Activated CD4-positive, CD25-positive, alpha-beta regulatory T cell (primary cell): ENCODE measurements around the gene CHST10.

Source experiments
- DNase-seq, 4 experiments: peaks; one replicate each; lab custom pipeline; 2025; lab: John Stamatoyannopoulos, UW

CHST10 gene

DNA sequence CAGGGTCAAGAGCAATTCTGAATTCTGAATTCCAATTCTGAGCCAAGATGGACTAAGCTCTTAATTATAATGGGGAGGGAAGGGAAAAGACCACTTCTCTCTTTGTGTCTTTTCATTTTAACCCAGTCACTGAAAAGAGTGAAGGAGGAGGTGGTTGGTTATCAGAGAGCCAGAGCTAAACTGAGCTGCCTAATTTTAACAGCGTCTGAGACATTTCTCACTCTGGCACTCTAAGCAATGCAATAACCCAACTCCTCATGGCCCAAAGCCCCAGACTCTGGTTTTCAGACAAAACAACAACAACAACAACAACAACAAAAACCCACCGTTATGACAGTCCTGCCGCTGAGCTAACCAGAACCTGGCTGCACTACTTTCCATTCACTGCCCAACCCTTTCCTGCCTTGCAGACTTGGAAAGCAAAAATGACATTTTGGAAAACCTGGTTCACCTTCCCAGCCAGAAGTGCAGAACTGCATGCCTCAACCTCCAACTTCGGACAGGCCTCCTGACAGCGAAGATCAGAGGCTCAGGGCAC lies 1.0 kb downstream of the CHST10 start:
- no peak for DNase-seq

DNA sequence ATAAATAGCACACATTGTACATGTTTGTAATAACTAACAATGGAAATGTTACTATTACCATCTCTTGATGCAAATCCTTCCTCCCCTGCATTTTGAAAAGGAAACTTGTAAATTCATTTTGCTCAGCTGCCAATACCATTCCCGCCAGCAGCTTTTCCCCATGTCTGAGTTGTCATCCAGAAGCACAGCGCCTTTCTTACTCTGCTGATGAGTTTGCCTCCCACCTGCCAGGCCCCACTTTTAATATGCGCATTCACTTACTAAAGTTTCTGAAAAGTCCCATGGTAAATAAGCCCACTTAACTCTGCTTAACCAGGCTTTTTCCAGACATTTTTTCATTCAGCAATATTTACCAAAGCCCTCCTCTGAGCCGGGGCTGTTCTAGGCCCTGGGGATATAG lies 3.9 kb downstream of the CHST10 start:
- DNase-seq = no peak

DNA sequence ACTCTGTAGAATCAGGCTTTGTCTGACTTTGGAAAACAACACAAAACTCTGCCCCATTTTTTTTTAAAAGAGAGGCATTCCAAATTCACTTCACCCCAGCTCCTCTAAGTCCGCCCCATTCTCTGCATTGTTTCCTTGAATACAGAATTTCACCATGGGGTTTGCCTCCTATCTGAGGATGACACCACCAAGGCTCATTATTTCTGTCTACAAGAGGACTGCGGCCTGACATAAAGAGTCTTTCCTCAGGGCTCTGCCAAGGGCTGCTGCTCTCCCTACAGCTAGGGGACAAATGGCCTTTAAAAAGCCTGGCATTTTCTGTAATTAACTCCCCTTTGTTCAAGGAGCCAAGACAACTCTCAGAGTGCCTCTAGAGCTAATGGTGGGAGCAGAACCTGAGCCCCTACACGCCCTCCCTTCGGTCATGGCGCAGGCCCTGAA lies 4.6 kb downstream of the CHST10 start:
- no peak for DNase-seq

DNA sequence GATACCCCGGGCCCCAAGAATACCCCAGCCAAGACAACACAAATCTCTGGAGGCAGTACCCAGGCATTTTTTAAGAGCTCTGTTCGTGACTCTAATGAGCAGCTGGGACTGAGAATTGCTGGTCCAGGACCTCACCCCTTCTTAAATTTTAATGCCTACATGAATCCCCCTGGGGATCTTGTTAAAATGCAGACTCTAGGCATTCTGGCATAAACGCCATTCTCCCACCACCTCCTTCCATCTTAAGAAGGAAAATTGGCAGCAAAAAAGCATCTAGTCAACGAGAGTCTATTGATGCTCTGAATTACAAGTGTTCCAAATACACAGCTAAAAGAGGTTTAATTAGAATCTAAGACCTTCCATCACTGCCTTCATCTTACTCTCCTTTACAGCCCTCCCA lies 5.0 kb downstream of the CHST10 start:
- no peak for DNase-seq

DNA sequence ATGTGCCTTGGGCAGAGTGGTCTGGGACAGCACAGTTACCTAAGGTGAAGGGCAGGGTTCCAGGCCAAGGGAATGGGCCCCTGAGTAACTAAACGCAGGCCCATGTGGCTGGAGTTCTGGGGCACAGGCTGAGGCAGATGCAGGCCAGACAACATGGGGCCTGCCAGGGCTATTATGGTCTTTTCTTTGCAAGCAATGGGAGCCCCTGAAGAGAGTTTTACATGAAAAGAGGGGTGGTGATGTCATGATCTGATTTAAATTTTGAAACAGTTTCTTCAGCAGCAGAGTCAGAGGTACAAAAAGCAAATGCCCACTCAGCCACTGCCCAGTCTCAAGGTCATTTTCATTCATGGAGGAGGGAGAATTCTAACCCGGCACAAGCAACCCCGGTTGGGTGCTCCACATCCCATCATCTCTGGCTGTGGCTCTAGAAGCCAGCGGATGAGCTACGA lies 5.6 kb downstream of the CHST10 start:
- no peak for DNase-seq

DNA sequence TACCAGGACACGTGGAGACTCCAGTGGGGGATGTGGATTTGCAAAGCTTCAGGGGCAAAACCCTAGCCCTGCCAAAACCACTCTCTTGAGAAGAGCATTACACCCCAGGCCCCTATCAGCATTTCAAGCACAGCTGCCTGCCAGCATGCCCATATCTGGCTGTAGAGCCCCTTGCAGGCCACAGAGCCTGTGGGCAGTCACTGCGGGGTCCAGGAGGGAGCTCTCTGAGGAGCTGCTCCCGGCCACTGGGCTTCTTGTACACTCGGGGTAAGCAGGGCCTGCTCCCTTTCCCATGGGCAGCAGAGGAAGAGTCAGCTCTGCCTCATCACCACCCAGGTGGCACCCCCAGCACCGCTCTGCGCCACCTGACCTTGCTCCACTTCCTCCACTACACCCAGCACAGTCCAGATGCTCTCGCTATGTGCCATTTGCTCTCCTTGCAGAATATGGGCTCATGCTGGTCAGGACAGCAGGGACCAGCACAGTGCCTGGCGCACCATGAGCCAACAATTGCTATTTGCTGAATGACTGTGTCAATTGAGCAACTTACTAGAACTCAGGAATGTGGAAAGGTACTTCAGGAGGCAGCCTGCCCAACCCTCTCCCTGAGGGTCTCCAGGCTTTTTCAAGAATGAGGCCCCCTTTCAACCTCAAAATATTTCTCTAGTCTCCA lies 7.4 kb downstream of the CHST10 start:
- DNase-seq = no peak

DNA sequence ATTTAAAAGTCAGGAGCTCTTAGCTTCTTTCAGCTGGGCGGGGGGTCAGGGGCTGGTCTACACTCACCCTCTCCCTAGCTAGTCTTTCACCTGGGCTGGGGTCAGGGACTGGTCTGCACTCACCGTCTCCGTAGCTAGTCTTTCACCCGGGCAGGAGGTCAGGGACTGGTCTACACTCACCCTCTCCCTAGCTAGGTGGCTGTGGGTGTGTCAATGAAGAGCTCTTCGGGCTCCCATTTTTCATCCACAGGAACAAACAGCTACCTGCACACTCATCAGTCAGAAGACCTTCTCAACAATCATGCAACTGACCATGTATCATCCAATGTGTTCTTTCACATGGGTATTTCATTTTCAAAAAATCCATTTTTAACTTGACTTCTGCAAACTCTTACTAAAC lies 8.0 kb downstream of the CHST10 start:
- DNase-seq = no peak

DNA sequence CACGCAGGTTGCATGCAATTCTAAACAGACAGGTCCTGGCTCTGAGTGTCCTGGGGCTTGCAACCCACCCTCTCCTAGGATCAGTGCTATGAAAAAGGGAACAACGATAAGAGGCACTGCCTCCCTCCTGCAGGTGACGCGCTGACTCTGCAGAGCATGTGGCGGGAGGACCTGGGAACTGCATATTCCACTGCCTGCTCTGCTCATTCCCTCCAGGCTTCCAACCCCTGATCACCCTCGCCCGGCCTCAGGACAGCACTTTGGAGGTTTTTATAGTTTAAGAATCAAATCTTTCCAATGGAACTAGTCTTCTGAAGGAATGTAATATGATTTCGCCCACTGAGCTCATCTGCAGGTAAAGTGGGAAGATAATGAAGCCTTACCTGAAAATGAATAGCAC lies 8.5 kb downstream of the CHST10 start:
- DNase-seq = no peak

DNA sequence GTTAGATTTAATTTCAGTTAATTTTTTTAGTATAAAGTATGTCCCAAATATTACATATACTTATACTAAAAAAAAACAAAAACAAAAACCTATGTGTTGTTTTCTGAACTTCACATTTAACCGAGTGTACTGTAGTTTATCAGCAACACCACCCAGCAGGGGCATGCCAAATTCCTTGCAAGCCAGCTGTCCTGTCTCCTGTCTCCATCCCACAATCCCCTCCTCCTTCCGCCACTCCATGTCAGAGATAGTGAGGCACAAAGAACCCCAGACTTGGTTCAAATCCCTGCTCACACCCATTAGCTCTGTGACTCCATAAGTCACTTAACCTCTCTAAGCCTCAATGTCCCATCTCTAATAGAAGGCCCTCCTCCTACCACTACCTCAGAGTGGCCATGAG lies 9.4 kb downstream of the CHST10 start:
- no peak for DNase-seq

DNA sequence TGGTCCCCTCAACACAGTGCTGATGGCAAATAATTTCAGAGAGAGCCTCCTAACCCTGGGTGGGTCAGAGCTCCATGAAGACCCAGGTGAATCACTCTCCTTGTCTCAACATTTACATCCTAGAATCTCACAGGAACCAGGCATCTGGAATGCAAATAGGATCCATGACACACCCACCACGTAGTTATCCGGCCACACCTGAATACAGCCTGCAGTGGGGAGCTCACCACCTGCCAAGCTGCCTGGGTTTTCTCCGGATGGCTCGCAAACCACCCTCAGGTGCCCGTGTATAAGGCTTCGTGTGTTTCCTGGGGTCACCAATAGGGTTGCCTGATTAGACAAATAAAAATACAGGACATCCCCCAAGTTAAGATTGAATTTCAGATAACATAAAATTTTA lies 9.9 kb downstream of the CHST10 start:
- no peak for DNase-seq

DNA sequence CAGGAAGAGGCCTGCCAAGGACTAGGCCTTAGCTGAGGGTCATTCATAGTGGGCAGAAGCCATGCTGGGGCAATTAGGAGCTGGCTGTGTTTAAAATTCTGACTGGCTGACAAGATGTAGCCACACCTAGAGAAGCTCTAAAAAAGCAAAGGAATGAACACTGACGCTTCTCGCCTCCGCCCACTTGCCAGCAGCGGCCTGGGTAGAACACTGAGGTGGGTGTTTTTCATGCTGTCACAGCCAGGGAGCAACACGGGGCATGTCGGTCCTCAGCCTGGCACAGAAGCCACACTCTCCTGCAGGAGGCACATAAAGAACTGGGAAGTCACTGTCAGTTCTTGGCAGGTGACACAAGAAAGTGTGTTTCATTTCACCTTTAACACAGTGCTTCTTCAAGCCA lies 10.4 kb downstream of the CHST10 start:
- DNase-seq = no peak

DNA sequence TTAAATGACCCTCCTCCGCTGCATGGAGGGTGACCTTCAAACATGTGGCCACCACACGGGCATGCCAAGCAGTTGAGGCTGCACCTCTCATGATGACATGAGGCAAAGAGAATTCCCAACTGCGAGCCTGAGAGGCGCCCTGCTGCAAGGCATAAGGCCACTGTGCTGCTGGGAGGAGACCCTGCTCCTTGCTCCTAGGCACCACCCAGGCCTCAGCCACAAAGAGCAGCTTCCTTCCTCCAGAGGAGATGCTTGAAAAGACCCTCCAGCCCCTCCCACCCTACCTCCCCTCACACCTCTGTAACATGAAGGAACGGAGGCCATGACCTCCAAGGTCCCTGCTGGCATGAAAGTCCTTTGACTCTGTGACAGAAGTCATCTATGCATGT lies 11.4 kb downstream of the CHST10 start:
- DNase-seq = no peak

DNA sequence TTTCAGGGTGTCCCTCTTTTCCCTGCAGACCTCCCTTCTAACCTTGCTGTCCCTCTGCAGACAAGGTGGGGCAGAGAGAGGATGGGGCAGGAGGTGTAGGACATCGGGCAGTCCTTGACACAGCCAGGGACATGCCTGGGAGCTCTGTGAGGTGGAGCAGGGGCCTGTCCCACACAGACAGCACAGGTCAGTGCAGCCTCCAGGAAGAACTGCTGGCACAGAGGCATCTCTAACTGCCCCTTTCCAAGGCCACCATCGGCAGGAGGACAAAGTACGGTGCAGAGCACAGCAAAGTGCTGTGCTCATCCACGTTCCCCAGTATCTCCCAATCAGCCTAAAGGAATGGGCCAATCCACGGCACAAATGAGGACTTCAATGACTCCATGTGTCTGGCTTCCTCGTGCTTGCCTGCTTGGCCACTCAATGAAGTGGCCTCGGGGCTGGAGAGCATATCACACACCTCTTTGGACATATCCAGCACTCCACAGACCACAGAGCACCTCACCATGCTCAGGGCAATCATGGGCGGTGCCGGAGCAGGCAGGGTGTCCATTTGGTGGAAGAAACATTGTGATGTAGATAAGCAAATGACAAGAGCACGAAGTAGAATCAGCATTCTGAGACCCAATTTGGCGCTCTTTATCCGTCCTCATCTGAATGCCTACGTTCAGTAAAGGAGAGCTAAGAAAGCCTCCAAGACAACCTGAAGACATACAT lies 11.9 kb downstream of the CHST10 start:
- no peak for DNase-seq

DNA sequence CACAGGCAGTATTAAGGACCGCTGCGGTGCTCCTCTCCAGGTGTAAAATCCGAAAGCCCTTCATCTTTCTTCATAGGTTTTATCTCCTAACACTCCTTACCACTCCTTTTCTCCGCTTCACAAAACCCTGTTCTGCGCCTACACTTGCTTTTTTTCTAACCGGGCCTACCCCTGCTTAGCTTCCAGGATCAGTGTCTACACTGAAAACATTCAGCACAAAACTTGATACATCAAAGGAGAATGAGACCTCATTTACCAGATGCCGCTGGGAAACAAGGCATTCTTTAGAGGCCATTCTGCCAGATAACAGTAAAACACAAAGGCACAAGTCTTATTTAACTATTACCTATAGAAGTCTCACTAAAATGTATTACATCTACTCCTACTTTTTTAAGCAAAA lies 13.1 kb downstream of the CHST10 start:
- no peak for DNase-seq

DNA sequence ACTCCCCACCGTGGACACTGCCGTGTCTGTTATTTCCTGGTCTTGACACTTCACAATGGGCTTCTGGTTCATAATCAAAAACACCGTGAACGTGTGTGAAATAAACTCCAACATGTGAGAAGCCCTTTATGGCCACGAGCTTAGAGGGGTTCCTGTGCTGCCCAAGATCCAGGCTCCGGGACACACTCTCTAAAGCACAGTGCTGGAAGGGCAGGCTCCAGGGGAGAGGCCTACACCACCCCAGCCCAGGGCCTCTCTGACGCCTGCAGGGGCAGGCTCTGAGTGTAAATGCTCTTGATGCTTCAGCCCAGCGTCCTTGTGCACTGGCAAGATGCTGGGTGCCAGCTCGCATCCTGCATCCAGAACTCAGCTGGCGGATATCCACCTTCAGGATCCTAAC lies 13.7 kb downstream of the CHST10 start:
- DNase-seq = no peak

DNA sequence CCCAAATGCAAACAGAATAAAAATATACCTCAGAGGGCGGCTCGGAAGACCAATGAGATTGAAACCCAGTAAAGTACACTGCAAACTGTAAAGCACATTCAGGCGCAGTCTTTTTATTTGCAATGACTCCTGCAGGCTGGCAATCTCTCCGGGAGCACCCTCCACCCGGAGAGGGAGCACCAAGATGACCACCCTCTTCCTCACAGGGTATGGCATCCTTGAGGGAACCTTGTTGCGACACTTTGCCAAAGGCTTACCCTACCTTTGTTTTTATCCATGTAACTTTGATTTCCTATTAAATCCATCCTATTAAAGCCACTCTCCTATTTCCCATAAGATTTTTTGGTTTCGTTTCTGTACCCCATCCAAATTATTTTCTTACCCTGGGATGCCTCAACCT lies 16.2 kb downstream of the CHST10 start:
- no peak for DNase-seq

DNA sequence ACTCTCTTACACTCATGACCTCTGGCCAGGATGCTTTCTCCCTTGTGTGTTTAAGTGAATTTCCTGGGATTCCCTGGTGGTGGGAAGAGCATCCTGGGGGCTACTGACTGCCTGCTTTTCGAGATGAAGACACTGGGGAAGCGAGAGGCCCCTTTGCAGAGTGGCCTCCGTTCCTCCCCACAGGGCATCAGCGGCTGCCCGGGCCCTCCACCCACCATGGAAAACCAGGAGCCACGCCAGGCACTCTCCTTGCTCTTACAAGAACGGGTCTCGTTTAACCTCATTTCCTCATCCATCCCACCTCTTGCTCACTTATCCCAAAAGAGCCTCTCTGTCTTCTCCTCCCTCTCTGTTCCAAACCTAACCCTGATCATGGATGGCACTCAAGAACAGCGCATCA lies 17.8 kb downstream of the CHST10 start:
- DNase-seq = no peak

DNA sequence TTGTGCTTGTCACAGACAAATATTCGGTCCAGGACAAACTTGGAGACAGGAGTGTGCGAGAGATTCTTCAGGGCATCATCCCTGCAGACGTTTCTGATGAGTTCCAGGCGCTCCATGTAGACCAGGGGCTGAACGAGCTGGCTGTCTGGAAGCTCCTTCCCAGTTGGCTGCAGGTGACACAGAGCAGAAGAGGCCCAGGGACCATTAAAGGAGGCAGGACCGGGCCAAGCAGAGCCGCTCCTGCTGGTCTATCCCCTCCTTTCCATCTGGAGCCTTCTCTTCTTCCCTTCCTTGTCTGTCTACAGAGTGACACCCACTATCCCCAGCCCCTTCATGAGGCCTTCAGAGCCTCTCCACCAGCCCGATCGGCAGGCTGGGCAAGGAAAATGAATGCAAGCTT lies 19.5 kb downstream of the CHST10 start:
- no peak for DNase-seq

DNA sequence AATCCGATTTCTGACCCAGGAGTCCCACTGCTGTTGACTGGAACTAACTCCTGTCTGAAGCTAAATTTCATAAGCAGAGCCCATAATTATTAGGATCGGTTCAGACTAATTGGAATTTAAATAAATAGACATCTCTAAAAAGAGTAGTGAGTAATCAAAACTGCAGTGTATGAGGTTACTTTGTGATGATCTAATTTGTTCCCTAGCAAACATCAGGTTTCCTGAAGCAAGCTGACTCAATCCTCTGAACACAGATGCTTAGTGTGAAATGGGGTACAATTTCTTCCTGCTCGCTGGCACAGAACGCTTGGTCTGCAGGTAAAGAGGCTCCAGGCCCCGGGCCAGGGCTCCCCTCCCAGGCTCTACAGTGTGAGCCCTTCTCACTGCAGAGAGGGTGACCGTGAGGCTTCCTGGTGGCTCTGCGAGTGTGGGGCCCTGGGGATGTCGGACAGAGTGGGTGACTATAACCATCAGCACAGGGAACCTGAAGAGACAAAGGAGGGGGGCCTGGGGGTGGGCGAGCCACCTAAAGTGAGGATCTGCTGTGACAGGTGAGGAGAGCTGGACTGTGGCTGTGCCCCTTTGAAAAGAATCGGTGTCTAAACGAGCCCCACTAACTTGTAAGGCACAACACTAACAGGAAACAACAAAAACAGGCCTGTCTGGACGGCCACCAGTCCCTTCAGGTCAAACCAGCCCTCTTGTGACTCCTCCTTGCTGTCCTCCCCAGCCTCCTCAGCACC lies 20.2 kb downstream of the CHST10 start:
- no peak for DNase-seq

DNA sequence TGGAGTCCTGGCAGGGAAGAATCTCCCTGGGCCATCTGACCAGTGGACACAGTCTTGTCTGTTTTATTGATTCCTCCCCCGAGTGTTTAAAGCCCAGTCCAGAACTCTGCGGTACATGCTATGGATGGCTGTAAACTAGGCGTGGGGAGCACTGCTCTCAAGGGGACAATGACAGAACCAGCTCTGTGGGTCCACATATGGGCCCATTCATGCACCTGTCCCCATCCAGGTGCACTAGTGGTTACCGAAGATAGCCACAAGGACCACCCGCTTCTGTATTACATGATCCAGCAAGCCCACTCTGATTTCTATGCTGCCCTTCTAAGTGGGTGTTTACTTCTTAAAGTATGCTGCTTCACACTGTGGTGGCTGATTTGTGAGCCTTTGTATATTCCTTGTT lies 21.0 kb downstream of the CHST10 start:
- no peak for DNase-seq

DNA sequence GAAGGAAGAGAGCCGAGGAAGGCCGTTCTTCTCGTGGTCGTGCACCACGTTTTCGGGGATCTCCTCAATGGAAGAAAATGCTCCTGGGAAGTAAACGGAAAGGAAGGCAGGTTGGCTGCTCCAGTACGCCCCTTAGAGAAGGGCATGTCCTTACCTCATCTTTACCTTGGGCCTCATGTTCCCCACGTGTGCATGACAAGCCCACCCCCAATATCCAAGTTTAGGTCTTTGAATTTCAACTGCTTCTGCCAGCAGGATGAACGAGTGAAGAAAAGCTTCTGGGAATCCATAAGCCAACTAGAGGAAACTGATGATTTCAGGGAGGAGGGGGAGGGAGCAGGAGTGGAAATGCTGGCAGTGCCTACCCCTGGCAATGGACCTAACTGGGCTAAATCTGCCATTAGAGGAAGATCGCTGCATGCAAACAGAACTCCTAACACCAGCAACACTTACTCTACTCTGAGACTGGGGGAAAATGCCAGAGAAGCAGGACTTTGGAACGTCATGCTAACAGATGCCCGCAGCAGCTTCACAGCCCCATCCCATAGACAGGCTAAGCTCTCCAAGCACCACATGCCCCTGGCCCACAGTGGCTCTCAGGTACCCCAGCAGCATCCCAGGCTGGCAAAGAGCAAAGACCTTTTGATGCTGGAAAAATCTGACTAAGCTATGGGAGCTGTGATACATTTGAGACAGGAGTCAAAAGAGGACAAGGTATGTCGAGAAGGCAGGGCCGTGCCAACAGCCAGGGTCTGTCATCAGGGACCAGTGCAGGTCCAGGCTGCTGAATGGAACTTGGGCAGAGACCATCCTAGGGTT lies 21.7 kb downstream of the CHST10 start:
- DNase-seq = no peak

DNA sequence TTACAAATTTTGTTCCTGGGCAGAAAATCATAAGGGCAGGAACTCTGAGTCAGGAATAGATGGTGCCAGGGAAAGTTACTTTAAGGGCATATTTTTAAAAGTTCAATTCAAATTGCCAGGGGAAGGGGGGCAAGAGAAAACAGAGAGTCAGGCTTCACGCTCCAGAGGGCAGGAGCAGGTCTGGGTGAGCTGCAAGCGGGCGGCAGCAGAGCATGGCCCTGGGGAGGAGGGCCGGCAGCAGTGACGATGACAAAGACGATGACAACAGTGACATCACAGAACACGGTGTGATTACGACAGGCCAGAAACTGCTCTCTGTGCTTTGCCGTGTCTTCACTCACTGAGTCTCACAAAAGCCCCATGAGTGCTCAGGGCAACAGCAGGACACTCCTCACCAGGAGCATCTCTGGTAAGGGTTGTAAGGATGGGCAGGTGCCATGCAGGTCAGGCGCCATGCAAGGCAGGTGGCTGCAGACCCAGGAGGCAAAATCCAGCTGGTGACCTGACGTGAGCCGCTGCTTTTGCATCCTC lies 23.3 kb downstream of the CHST10 start:
- no peak for DNase-seq
